Skeletal muscle tissue (tissue), 4 donors: Measurements from ENCODE around the gene SH3BP2. TPM values are rescaled to one million over a fixed set of nuclear protein-coding genes. Genes with fewer than 3 reads are reported as not detected.

Experiments used
- H3K27ac ChIP-seq: one replicate; pipeline ENCODE4 v1.7.0; 2013; ENCODE audit warnings: mild to moderate bottlenecking, low read depth, low read length, inconsistent platforms
- H3K27me3 ChIP-seq, 3 donors: one replicate each; pipeline ENCODE4 v1.7.0; 2013; ENCODE audit warnings: low read length in 3 of 3; ENCODE audit not compliant: control insufficient read depth in 3 of 3, insufficient read depth in 3 of 3
- H3K36me3 ChIP-seq, 3 donors: one replicate each; pipeline ENCODE4 v1.7.0; 2013; ENCODE audit warnings: low read length in 3 of 3; ENCODE audit not compliant: control insufficient read depth in 3 of 3, insufficient read depth in 3 of 3
- H3K4me1 ChIP-seq, 3 donors: one replicate each; pipeline ENCODE4 v1.7.0; 2013; ENCODE audit warnings: low read length in 3 of 3, mild to moderate bottlenecking in 3 of 3; ENCODE audit not compliant: control insufficient read depth in 3 of 3, insufficient read depth in 3 of 3
- H3K4me3 ChIP-seq, 3 donors: one replicate each; pipeline ENCODE4 v1.7.0; 2013; ENCODE audit warnings: low read length in 3 of 3
- H3K9ac ChIP-seq, 3 donors: one replicate each; pipeline ENCODE4 v1.7.0; 2013; ENCODE audit warnings: low read length in 3 of 3, mild to moderate bottlenecking in 3 of 3, moderate library complexity in 2 of 3, low read depth in 1 of 3
- H3K9me3 ChIP-seq, 3 donors: one replicate each; pipeline ENCODE4 v1.7.0; 2013; ENCODE audit warnings: low read length in 3 of 3; ENCODE audit not compliant: control insufficient read depth in 3 of 3
- total RNA-seq: library from RNA; depleted of rRNA; stranded (reverse); fragments of >200 nt; gene quantifications from one replicate; pipeline ENCODE4 v1.2.3, GENCODE V29; 2014
- donor health status: Osteomylitis.

Gene SH3BP2
- total RNA-seq, 1 donor from 2014 or later = 7.8 TPM

GRCh38 chr4:2834001-2834921, 41.4 kb downstream of the SH3BP2 start:
- no peaks in the 10 kb centered on the region for H3K9me3 ChIP-seq
- peaks cover 14 to 16% (median 14%) of the 10 kb centered on the region in 3 donors for H3K4me1 ChIP-seq
- no peak overlapping the region for H3K4me3 ChIP-seq
- H3K27ac ChIP-seq = no peak overlapping the region
- H3K36me3 ChIP-seq = peaks cover 36 to 42% (median 42%) of the 10 kb centered on the region in 3 donors
- H3K27me3 ChIP-seq = no peaks in the 10 kb centered on the region
- H3K9ac ChIP-seq = no peak overlapping the region

DNA sequence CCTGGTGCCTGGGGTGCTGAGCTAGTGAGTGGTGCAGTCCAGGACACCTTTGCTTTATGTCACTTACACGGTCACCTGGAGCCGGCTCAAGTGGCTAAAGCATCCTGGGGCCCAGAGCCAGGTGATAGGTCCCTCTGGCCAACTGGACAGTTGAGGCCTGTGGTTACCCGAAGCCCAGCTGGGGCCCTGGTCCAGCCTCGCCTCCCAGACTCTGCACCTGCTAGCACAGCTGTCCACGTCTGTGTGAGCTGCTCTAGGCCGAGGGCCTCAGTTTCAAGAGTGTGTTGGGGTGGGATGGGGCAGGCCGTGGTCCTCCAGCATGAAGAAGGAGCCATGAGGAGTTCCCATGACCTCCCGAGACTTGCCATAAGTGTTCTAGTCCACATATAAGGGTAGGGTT, 43.1 kb downstream of the SH3BP2 start:
- no peak overlapping the region for H3K9ac ChIP-seq
- H3K4me1 ChIP-seq = peaks cover 14 to 16% (median 14%) of the 10 kb centered on the region in 3 donors
- H3K27me3 ChIP-seq = no peaks in the 10 kb centered on the region
- H3K9me3 ChIP-seq = no peaks in the 10 kb centered on the region
- H3K27ac ChIP-seq = no peak overlapping the region
- H3K36me3 ChIP-seq = peaks cover 27 to 33% (median 31%) of the 10 kb centered on the region in 3 donors
- H3K4me3 ChIP-seq = no peak overlapping the region

DNA sequence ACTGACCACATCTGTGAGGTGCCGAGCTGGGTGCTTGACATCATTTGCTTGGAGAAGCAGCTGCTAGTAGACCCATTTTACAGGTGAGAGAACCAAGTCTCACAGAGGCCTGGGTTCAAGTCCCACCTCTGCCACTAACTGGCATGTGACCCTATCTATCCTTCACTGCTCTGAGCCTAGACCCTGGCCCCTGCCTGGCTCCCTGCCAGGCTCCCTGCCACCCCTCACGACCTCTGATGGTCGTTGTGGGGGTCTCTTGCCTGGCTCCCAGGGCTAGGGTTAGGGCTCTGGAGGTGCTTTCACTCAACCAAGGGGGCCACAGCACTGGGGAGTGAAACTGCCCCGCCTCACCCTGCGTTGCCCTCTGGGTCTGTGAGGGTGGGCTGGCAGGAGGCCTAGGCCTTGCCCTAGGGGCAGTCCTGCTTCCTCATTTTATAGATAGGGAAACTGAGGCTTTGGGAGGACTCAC, 43.5 kb downstream of the SH3BP2 start:
- no peaks in the 10 kb centered on the region for H3K9me3 ChIP-seq
- no peak overlapping the region for H3K4me3 ChIP-seq
- H3K27me3 ChIP-seq = no peaks in the 10 kb centered on the region
- no peak overlapping the region for H3K9ac ChIP-seq
- peaks cover 14 to 16% (median 14%) of the 10 kb centered on the region in 3 donors for H3K4me1 ChIP-seq
- no peak overlapping the region for H3K27ac ChIP-seq
- H3K36me3 ChIP-seq = peaks cover 25 to 29% (median 28%) of the 10 kb centered on the region in 3 donors

DNA sequence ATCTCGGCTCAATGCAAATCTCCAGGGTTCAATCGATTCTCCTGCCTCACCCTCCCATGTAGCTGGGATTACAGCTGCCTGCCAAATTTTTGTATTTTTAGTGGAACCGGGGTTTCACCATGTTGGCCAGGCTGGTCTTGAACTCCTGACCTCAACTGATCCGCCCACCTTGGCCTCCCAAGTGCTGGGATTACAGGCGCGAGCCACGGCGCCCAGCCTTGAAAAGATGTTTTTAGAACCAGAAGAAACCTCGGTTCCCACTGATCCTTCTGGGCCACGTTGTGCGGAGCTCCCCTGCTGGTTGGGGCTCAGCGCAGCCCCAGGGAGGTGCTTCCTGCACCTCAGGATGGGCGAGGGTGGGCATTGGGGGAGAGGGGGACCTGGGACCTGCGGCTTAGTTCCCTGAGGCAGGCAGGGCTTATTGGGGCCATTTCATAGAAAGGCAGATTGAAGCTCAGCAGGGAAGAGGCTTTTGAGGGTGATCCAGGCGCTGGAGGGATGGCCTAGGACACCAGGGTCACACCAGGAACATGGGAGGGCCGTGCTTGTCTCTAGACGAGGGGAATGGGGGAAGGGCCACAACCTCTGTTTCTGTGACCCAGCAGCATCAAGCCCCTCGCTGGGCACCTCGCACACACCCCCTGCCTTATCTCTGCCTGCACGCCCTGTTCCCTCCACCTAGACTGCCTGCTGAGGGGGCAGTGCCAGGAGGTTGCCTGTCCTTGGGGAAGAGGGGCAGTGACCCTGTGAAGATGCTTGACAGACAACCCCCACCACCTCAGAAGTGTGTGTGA, 44.4 kb downstream of the SH3BP2 start:
- Histone ChIP-seq H3K9me3 (no peaks in the 10 kb centered on the region), H3K27ac (no peak overlapping the region), H3K4me1 (peaks cover 14 to 16% (median 14%) of the 10 kb centered on the region in 3 donors), H3K27me3 (no peaks in the 10 kb centered on the region), H3K4me3 (no peak overlapping the region), H3K36me3 (peaks cover 17 to 24% (median 21%) of the 10 kb centered on the region in 3 donors), H3K9ac (peak overlapping the region in 2 of 3 donors; percentile 10 to 45)

DNA sequence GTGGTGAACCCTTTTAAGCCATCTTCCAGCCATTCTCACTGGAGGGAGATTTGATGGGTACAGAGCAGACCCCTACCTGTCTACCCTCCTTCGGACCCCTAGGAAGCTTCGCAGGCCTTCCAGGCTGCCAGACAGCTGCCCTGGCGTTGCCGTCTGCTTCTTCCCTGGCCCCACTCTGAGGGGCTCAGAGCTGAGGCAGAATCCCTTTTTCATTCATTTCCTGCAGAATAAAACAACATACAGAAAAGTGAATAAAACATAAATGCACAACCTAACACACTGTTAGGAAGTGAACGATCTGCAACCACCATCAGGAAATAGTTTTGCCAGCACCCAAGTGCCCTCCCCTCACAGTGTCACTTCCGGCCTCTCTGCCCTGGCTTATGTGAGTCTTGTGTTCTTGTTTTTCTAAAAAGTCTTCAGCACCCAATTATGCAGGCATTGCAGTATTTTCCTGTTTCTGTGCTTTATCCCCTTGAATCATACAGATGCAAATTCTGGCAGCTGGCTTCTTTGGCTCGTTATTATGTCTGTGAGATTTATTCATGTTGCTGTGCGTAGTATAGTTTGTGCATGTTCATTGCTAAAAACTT, 45.1 kb downstream of the SH3BP2 start:
- peak overlapping the region in 2 of 3 donors; percentile 45 to 51 for H3K9ac ChIP-seq
- no peaks in the 10 kb centered on the region for H3K27me3 ChIP-seq
- H3K36me3 ChIP-seq = peaks cover 11 to 18% (median 16%) of the 10 kb centered on the region in 3 donors
- no peaks in the 10 kb centered on the region for H3K9me3 ChIP-seq
- H3K4me1 ChIP-seq = peaks cover 20 to 23% (median 20%) of the 10 kb centered on the region in 3 donors
- peak overlapping the region in 1 of 3 donors; percentile 10 for H3K4me3 ChIP-seq
- H3K27ac ChIP-seq = no peak overlapping the region

GRCh38 chr4:2839060-2839459, 46.2 kb downstream of the SH3BP2 start:
- Histone ChIP-seq H3K27ac (no peak overlapping the region), H3K27me3 (no peaks in the 10 kb centered on the region), H3K36me3 (peaks cover 1 to 9% (median 9%) of the 10 kb centered on the region in 3 donors), H3K4me3 (no peak overlapping the region), H3K4me1 (peaks cover 21 to 23% (median 22%) of the 10 kb centered on the region in 3 donors), H3K9ac (no peak overlapping the region), H3K9me3 (no peaks in the 10 kb centered on the region)

- peak overlapping the region; percentile 83 to 91 (median 88) for H3K4me3 ChIP-seq
- peaks cover 24 to 28% (median 26%) of the 10 kb centered on the region in 3 donors for H3K4me1 ChIP-seq
- H3K9ac ChIP-seq = peak overlapping the region; percentile 92 to 95 (median 95)
- no peaks in the 10 kb centered on the region for H3K36me3 ChIP-seq
- peak overlapping the region; percentile 91 for H3K27ac ChIP-seq
- no peaks in the 10 kb centered on the region for H3K27me3 ChIP-seq
- no peaks in the 10 kb centered on the region for H3K9me3 ChIP-seq
Measured at GRCh38 chr4:2842687-2843262, 49.9 kb downstream of the SH3BP2 start.

- Histone ChIP-seq H3K4me1 (peaks cover 23 to 29% (median 28%) of the 10 kb centered on the region in 3 donors), H3K27ac (peak within 1 kb of the TSS; percentile 91), H3K9me3 (no peaks in the 10 kb centered on the region), H3K9ac (peak within 1 kb of the TSS; percentile 92 to 95 (median 95)), H3K4me3 (peak within 1 kb of the TSS; percentile 87 to 91 (median 88)), H3K36me3 (no peaks in the 10 kb centered on the region), H3K27me3 (no peaks in the 10 kb centered on the region)
Measured at GRCh38 chr4:2843263-2843940, 50.5 kb downstream of the SH3BP2 start, which contains the start of gene ADD1. Gene ADD1 (plus strand): TSS chr4:2843844. CDS start chr4:2875916, 32,072 bp downstream.
